NCI-H187 treated with DMSO at 0.1 percent for 48 hours (cell line): ENCODE data around the gene SPATS2.
"Not testable (repeated sequence)": the region's sequence is repeated elsewhere in the genome, so short reads cannot be mapped to it uniquely, and the experiment has no call there.

Source experiments
- DNase-seq: peaks from one replicate; lab custom pipeline; 2025; lab: John Stamatoyannopoulos, UW

SPATS2 gene

DNA sequence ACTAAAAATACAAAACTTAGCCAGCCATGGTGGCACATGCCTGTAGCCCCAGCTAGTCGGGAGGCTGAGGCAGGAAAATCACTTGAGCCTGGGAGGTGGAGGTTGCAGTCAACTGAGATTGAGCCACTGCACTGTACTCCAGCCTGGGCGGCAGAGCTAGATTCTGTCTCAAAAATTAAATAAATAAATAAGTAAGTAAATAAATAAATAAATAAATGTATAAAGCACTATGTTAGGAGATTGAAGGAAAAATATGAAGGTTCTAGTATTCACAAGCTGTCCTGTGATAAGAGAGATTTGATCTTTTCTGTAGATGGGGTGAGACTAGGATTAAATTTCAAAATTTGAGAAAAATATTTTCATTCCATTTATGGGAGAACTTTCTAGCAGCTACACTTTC, 14.9 kb upstream of the SPATS2 start:
- DNase-seq = no peak

DNA sequence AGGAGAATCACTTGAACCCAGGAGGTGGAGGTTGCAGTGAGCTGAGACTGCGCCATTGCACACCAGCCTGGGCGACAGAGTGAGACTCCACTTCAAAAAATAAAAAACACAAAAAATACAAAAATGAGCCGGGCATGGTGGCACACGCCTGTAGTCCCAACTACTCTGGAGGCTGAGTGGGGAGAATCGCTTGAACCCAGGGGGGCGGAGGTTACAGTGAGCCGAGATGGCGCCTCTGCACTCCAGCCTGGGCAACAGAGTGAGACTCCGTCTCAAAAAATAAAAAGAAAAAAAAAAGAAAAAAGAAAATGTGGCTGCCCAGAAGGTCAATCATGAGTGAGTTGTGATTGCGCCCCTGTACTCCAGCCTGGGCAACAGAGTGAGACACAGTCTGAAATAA, 11.3 kb upstream of the SPATS2 start:
- DNase-seq = no peak

DNA sequence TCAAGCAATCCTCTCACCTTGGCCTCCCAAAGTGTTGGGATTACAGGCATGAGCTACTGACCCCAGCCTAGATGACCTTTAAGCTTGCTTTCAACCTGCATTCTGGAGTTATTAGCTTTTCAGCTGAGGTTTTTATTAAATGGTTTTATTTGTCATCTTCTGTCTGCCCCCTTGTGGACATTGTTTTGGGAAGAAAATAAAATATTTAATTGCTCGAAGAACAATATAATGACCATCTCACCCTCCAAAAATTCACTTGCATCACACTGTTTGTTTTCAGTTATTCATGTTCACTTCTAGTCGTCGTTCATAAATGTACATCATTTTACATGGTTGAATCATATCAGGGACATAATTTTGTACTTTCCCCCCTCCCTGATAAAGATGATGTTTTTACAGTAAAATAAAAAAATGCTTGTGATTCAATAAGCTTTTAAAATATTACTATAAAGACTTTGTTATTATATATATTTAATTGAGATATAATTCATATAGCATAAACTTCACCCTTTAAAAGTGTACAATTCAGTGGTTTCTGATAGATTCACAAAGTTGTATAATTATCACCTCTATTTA, 10.1 kb upstream of the SPATS2 start:
- DNase-seq = no peak

DNA sequence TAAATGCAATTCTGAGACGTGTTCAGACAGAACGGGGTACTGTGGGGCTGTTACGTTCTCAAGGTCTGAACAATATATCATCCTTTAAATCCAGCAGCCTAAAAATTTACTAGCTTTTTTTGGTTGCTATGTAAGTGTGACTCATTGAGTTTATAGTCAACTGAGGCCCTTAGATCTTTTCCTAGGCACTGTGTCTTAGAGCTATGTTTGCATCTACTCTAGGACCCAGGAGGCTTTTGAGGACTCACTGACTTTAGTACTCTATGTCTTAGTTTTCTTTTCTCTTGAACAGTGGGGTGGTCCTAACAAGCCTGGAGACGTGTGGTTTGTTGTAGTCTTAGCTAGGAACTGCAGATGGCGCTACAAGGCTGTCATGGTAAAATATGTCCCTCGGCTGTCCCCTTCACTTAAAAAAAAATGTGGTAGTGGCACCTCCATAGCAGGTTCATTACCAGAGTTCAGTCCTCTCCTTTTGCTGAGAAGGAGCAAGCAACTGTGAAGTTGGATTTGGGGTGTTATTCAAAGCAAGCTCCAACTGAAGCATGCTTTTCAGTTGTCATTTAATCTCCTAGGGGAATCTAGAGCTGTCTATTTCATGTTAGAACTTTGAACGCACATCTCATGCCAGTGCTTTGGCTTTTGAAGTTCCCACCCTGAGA, 8.7 kb upstream of the SPATS2 start:
- DNase-seq = peak; percentile 29

DNA sequence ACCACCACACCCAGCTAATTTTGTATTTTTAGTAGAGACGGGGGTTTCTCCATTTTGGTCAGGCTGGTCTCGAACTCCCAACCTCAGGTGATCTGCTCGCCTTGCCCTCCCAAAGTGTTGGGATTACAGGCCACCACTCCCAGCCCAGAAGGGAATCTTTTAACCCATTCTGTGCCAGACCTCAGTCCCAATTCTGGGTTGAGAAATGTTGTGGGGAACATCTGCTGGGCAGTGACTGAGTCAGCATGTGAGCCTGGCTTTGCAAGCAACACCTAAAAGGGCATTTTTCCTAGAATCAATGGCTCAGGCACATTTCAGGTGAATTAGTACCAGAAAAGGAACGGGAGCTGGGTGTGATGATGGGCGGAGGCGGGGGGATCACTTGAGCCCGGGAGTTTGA, 7.6 kb upstream of the SPATS2 start:
- no peak for DNase-seq

DNA sequence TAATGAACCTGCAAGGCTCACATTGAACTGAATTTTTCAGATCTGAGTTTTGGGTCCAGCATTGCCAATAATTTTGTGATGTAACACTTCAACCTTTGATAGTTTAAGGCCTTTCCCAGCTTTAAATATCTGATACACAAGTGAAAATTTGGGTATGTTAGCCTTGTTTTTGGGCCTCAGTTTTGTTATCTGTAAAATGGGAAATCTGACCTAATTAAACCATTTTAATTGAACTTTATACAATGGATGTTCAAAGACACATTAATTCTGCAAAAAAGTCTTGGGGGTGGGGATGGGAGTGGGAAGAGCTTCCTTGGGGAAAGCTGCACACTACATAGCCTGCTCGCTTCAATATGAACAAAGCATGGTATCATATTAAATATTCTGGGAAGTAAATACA, 5.2 kb upstream of the SPATS2 start:
- DNase-seq = no peak

DNA sequence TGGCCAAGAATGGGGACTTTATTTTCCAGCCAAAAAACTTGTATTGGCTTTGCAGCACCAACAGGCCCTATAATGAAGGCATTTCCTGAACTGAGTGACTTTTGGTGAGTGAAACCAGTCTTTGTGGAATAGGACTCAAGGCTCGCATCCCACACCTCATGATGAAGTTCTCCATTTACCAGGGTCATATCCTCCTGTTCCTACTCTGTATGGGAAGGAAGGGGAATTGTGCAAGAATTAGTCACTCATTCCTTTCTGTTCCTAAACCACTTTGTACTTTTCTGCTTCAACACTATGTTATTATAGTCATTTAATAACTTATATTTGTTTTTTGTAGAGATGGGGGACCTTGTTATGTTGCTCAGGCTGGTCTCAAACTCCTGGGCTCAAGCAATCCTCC, 2.3 kb upstream of the SPATS2 start:
- DNase-seq = no peak

DNA sequence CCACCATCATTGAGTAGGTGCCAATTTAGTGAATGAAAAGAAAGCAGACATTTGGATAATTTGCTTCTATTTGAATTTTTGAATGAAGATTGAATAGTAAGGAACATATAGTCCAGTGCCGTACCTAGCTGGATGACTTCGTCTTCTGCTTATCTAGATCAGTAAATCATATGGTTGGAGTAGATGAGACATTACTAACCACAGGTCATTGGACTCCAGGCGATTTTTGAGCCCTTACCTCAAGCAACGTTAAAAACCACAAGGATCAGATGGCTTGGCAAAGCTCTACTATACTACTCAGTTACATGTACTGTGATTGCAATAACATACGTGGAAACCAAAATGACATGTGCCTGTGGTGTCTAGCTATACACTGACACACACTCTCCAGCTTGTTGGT, 1.7 kb upstream of the SPATS2 start:
- DNase-seq = no peak

DNA sequence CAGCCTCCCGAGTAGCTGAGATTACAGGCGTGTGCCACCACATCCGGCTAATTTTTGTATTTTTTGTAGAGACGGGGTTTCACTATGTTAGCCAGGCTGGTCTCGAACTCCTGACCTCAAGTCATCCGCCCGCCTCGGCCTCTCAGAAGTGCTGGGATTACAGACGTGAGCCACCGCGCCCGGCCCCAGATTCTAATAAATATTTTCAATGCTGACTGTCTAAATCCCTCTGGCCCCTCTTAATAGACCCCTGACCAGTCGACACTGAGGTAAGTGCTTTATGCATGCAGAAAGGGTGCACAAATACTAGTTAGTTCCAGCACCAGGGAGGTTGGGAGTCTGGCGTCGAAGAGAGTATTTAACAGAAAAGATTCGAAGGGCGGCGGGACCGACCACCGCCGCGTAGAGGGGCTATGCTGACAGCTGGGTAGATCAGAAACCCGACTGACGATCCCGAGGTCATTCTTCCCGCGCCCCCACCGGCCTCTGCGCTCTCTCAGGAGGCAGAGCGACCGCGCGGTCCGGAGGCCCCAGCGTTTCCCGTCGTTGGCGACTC, 1.1 kb upstream of the SPATS2 start:
- DNase-seq = no peak

DNA sequence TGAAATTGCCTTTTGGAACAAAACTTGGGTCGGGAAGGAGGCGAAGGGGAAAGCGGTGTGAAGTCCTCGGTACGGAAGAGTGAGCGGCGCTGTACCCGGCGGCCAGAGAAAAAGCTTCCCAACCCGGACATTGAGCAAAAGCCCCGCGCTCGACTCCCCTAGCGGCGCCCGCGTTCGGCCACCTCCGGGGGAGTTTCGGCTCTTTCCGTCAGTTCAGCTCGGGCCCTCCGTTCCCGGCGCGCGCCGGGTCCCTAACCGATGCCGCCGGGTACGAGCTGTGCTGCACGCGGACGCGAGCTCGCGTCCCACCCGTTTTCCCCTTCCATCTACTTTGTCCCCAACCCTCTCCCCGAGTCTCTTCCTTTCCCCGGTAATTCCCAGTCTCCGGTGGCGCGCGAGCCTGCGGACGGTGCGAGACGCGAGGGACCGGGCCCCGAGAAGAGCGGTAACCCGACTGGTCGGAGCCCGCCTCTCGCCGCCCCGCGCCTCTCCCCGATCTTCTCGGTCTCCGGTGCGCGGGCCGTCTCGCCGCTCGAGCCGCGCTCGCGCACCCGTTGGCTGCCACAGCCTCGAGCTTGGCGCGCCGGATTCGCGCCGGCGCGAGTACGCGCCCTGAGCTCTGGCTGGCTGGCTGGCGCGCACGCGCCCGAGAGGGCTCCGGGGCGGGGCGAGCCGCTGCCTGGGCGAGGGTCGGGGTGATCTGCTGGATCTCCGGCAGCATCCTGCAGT, 446 bp upstream of the SPATS2 start:
- peak; percentile 80 for DNase-seq

DNA sequence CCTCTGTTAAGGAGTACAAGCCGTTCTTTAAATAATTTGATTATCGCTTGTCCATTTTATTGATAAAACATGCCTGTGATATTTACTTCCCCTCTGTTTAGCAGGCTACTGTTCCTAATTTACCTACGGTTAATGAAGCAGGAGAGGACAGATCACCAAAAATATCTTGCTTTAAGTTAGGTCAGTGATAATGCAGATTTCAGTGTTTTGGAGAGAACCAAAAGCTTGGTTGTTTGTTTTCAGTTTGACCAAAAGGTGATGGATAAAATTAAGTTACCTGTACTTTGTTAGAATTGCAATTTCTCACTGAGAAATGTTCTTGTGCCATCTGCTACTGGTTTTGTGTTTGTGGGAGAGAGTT, 958 bp downstream of the SPATS2 start:
- DNase-seq = no peak

DNA sequence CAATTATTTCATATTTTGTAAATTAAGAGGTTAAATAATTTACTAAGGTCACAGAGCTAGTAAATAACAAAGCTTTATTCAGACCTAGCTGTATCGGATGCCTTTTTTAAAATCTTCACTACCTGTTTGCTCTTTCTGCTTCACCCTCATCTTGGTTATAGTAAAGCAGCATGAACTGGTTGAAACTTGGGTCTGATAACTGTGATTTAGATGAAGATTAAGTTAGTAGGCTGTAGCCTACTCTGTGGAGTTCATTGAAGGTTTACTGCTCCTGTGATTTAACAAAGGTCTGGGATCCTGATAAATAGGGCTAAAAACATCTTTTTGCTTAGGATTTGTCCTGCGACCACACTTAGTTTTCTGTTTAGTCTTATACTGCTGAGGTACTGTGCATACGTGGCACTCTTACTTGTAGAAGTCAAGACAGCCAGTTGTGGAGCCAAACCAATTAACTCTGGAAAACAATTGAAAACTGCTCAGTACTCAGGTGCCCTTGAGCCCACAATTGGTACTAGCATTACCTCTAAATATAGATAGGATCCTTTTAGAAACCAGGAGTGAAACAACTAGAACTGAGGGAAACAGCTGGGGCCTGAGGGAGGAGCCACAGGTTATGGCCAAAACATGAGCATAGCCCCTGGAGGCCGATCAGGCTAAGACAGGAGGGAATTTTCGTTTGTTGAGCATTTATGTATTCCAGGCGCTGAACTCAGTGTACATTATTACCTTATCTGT, 2.3 kb downstream of the SPATS2 start:
- peak; percentile 64 for DNase-seq

DNA sequence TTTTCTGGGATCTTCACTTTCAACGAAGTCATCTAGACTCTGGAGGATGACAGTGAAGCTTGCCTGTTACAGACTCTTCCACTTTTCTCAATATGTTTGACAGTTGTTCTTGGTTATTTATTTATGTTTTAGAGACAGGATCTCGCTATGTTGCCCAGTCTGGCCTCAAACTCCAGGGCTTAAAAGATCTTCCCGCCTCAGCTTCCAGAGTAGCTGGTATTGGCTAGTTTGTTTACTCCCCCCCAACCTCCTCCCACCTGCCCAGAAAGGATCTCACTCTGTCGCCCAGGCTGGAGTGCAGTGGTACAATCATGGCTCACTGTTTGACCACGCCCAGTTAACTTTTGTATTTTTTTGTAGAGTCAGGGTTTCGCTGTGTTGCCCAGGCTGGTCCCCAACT, 3.3 kb downstream of the SPATS2 start:
- DNase-seq = no peak

DNA sequence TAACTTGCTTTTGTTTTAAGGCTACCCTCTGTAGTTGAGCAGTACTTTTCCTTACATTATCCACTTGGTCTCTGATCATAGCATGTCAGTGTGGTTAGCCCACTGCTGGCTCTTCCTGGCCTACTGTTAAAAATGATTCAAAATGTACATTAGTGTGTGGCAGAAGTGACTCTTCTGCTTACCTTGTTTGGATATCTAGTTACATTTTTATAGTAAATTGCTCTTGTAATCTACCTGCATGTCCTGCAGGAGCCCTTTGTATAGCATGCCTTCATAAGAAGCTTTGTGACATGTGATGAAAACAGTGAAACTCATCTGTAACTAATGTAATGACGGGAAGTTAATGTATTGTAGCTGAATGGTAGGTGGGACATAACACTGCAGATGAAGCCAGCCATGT, 8.1 kb downstream of the SPATS2 start:
- no peak for DNase-seq

DNA sequence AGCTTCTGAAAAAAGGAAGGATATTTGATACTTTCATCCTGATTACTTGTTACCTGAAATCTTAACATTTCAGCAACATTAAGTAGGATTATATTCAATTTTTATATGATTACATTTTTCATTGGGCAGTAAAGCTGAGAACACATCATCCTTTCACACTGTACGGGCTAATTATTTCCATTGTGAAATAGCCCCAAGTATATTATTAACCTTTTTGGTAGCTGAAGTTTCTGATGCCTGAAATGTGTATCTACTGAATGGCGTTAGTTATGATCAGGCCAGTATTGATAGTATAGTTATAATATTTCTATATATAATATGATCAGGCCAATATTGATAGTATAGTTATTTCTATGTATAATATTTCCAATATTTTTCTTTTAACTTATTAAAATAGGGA, 10.1 kb downstream of the SPATS2 start:
- DNase-seq = no peak

DNA sequence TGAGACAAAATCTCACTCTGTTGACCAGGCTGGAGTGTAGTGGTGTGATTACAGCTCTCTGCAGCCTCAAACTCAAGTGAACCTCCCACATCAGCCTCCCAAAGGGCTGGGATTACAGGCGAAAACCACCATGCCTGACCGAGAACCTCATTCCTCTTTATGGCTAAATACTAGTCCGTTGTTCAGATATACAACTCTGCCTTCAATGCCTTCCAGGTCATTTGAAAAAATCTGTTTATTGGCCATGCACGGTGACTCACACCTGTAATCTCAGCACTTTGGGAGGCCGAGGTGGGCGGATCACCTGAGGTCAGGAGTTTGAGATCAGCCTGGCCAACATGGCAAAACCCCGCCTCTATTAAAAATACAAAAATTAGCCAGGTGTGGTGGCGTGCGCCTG, 12.9 kb downstream of the SPATS2 start:
- DNase-seq = not testable (repeated sequence)

DNA sequence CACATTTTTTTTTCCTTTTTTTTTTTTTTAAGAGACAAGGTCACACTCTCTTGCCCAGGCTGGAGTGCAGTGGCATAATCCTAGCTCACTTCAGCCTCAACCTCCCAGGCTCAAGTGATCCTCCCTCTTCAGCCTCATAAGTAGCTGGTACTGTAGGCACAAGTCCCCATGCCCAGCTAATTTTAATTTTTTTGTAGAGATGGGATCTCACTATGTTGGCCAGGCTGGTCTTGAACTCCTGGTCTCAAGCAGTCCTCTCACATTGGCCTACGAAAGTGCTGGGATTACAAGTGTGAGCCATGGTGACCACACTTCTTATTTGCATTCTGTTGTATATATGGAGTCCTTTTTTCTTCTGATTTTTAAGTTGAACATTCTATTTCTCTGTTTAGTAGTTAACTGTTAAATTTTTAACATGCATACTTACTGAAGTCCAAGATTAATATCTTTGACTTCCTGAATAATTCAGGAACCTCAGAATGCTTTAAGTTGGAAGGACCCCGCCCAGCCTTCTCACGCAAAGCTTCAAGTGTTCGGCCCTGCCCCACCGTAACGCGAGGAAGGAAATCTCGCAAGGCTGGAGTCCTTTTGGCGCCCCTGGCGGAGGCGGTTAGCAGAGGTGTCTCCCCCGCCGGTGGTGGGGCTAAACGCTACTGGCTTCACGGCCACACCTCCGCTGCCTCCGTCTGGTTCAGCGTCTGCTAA, 21.6 kb downstream of the SPATS2 start:
- no peak for DNase-seq

DNA sequence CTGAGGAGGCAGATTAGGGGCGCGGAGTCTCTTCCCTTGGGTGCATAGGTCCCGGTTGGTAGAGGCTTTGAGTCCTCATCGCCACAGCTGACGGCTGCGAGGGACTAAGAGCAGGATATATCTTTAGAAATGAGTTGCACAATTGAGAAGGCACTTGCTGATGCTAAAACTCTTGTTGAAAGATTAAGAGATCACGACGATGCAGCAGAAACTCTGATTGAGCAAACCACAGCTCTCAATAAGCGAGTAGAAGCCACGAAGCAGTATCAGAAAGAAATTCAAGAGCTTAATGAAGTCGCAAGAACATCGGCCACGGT, 22.1 kb downstream of the SPATS2 start:
- no peak for DNase-seq

DNA sequence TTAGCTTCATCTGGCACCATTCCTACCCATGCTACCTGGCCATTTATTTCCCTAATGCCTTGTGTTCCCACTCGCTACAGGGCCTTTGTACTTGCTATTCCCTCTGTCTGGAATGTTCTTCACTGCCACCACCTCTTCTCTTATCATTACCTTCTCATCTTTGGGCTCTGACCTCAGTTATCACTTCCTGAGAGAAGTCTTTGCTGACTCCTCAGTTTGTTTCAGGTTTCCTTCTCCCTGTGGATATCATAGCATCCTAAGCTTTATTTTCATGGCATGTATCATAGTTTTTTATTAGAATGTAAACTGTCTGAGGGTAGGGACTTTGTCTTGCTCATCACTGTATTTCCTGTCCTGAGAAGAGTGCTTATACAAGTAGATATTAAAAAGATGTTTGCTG, 29.7 kb downstream of the SPATS2 start:
- DNase-seq = no peak

DNA sequence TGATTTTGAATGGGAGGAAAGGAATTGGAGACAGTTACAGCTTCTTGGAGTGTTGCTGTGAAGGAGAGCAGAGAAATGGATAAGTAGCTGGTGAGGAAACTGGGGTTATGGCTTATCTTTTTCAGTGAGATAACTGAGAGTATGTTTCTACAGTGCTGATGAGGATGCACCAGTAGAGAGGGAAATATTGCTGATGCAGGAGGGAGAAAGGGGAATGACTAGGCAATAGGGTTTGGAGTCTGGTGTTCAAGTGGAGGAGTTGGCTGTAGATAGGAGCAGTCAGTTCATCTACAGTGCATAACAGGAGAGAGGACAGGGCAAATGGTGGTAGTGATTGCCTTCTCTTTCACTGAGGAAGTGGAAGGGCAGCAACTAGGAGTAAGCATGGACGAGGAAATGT, 33.0 kb downstream of the SPATS2 start:
- DNase-seq = no peak

DNA sequence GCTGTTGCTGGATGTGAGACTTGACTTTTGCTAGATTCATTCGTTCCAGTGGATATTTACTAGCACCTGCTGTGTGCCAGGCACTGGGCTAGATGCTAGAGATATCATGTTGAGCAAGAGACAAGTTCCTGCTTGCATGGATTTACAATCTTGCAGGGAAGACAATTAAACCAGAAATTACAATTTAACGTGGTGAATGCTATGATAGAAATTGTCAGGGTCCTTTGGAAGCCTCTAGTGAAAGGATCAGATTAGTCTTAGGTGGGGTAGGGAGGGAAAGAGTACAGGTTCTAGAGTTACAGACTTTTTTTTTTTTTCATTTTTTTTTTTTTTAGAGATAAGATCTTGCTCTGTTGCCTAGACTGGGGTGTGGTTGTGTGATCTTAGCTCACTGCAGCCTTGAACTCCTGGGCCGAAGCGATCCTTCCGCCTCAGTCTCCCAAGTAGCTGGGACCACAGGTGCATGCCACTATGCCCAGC, 36.7 kb downstream of the SPATS2 start:
- DNase-seq = no peak

DNA sequence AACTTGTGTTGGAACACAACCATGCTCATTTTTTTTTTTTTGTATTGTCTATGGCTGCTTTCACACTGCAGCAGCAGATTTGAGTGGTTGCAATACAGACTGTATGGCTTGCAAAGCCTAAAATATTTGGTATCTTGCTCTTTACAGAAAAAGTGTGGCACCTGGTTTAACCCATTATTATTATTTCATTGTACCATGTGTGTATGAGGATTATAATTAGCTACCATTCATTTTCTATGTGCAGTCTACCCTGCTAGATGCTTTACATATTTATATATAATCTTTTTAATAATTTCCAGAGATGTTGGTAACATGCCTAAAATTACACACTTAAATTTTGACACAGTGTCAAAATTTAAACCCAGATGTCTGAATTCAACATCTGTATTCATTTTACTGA, 37.7 kb downstream of the SPATS2 start:
- DNase-seq = no peak
